Right lobe of liver (tissue), 4 donors: ENCODE results near the gene EXOSC1.

Experiments used
- CTCF ChIP-seq, 4 donors: fragments of 200-600 bp in 3 of 4; fragments of 450-650 bp in 1 of 4; IDR thresholded peaks; one replicate each; pipeline versions ENCODE4 v1.5.1 to v1.8.0; 2016 to 2022; ENCODE audit warnings: antibody characterized with exemption in 4 of 4, mild to moderate bottlenecking in 2 of 4
- POLR2A ChIP-seq: fragments of 450-650 bp; IDR thresholded peaks from one replicate; pipeline ENCODE4 v1.6.1; 2017; ENCODE audit warnings: antibody characterized with exemption, mild to moderate bottlenecking
- donor health status: DM: no; HTN: no; CAD: no.
- donor health status: DM: no; HTN: no; CAD: no.
- donor health status: DM: no; HTN: yes; CAD: no.

DNA sequence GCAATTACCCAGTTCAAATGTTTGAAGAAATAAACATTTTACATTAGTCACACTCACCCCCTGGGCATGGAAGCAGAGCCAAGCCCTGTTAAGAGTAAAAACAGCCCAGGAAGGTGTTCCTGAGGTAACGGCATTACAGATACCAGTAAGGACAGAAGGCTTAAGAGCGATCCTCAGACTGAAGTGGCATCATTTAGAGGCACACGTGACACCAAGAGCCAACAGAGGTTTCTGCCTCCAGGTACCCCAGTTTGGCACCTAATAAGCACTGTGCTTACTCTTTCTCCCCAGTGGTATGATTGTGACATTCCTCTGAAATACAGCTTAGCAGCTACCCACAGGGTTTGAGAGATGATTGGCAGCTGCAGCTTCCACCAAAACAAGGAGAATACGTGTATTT is 35.3 kb upstream of the EXOSC1 start:
- no peak for TF ChIP-seq CTCF (IDR thresholded peaks at IDR 0.05)
- TF ChIP-seq POLR2A: no peak
